Effector memory CD4-positive, alpha-beta T cell (primary cell): ENCODE data around the gene SMYD1.

Source experiments
- DNase-seq, 3 donors: peaks; one replicate each; pipeline ENCODE4 v3.0.0-alpha.2; 2020
- H3K27ac ChIP-seq: 2 replicates; pipeline ENCODE4 v1.7.0; 2013; ENCODE audit warnings: mild to moderate bottlenecking, low read length, moderate library complexity; ENCODE audit not compliant: insufficient read depth, poor library complexity, severe bottlenecking
- H3K27me3 ChIP-seq: replicated peaks from 2 replicates; pipeline ENCODE4 v1.7.0; 2013; ENCODE audit warnings: mild to moderate bottlenecking, low read length; ENCODE audit not compliant: insufficient read depth, control insufficient read depth, poor library complexity, severe bottlenecking
- H3K36me3 ChIP-seq: 2 replicates; pipeline ENCODE4 v1.7.0; 2013; ENCODE audit warnings: mild to moderate bottlenecking, low read length, moderate library complexity; ENCODE audit not compliant: control insufficient read depth, insufficient read depth
- H3K4me1 ChIP-seq: 2 replicates; pipeline ENCODE4 v1.7.0; 2013; ENCODE audit warnings: low read length, mild to moderate bottlenecking; ENCODE audit not compliant: control insufficient read depth, insufficient read depth, poor library complexity, severe bottlenecking
- H3K4me3 ChIP-seq: 2 replicates; pipeline ENCODE4 v1.7.0; 2013; ENCODE audit warnings: low read length, low read depth, mild to moderate bottlenecking; ENCODE audit not compliant: insufficient read depth, poor library complexity, severe bottlenecking
- H3K9me3 ChIP-seq: 2 replicates; pipeline ENCODE4 v1.7.0; 2013; ENCODE audit warnings: mild to moderate bottlenecking, low read length, moderate library complexity; ENCODE audit not compliant: control insufficient read depth

SMYD1 gene

DNA sequence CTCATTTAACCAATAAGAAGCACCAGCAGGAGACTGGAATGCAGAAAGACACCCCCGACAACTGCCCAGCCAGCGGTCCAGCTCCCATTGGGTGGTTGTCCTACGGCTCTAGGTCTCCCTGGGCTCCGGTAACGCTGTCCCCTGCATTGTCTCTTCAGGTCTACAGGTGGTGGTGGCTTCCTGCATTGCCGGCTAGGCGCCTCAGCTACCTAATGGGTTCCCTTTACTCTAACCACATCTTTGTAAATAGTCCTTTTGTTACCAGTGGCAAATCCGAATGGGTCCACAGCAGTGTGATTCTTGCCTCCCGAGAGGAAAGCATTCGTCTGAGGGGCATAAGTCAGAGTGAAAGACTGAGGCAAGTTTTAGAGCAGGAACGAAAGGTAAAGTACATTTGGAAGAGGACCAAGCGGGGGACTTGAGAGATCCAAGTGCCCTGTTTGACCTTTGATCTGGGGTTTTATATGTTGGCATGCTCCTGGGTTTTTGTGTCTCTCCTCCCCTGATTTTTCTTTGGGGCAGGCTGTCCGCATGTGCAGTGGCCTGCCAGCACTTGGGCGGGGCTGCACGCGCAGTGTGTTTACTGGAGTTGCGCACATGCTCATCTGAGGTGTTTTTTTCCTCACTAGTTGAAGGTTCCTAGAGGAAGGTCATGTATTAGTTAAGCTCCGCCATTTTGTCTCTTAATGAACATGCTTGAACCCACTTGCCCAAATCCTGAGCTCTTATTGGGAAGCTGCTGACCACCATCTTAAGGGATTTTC, 49.2 kb downstream of the SMYD1 start:
- no peaks in the 10 kb centered on the region for H3K9me3 ChIP-seq
- no peaks in the 10 kb centered on the region for H3K4me1 ChIP-seq
- no peaks in the 10 kb centered on the region for H3K27me3 ChIP-seq
- H3K4me3 ChIP-seq, result no peak overlapping the region
- no peaks in the 10 kb centered on the region for H3K36me3 ChIP-seq
- H3K27ac ChIP-seq, result no peak overlapping the region
- no peak for DNase-seq

DNA sequence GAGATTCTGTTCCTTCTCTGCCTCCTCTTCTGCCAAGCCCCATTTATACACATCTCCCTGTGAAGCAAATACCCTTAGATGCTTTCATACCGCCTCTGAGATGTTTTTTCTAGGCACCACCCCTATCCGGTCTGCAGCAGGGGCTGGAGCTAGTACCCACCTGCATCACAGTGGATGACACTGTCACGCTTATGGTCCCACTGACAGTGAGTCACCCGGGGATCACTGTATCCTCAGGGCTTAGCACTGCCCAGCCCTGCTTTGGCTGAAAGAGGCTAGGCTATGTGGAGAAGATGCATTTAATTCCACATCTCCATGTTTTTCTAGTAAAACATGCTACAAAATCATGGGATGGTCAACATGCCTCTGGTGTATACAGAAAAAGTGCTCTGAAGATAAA, 50.3 kb downstream of the SMYD1 start:
- H3K4me1 ChIP-seq, result no peaks in the 10 kb centered on the region
- H3K36me3 ChIP-seq, result no peaks in the 10 kb centered on the region
- H3K4me3 ChIP-seq, result no peak overlapping the region
- H3K27me3 ChIP-seq, result no peaks in the 10 kb centered on the region
- DNase-seq, result no peak
- H3K27ac ChIP-seq, result no peak overlapping the region
- H3K9me3 ChIP-seq, result no peaks in the 10 kb centered on the region

- Histone ChIP-seq H3K27ac (no peak overlapping the region), H3K36me3 (no peaks in the 10 kb centered on the region), H3K27me3 (no peaks in the 10 kb centered on the region), H3K4me3 (no peak overlapping the region), H3K4me1 (no peaks in the 10 kb centered on the region), H3K9me3 (no peaks in the 10 kb centered on the region)
- DNase-seq, result no peak
Observed at GRCh38 chr2:88121678-88122077, 54.1 kb downstream of the SMYD1 start.

DNA sequence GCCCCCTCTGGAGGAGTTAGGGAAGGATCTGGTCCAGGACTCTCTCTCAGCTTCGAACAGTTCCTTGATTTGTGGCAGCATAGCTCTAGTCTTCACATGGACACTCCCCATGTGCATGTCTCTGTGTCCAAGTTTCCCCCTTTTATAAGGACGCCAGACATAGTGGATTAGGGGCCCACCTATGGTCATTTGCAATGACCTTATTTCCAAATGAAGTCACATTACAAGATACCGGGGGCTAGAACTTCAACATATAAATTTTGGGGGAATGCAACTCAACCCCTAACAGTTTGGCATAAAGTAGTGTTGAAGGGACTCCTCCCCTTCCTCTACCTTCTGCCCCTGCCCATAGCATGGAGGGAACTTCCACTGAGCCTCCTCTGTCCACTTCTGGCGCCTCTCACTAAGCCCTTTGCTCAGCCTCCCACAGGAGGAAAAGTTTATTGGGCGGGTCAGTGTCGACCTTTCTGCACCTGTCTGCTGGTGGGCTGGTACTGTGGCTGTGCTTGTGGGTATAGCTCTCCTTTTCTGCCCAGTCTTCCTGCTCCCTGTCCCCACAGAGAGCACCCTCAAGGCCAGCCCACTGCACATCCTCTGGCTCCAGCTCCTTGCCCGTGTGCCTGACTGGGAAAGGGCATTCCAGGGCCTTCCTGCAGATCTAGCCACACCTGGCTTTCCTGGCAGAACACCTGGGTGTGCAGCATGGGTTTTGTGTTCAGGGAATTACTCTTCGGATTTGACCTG, 54.7 kb downstream of the SMYD1 start:
- no peaks in the 10 kb centered on the region for H3K36me3 ChIP-seq

GRCh38 chr2:88123164-88123974, 55.7 kb downstream of the SMYD1 start:
- no peaks in the 10 kb centered on the region for H3K36me3 ChIP-seq
- no peak for DNase-seq
- no peaks in the 10 kb centered on the region for H3K27me3 ChIP-seq
- H3K4me1 ChIP-seq, result no peaks in the 10 kb centered on the region
- no peak overlapping the region for H3K4me3 ChIP-seq
- no peak overlapping the region for H3K27ac ChIP-seq
- no peaks in the 10 kb centered on the region for H3K9me3 ChIP-seq

More for the DNA sequence above, 54.7 kb downstream of the SMYD1 start:
- no peak for DNase-seq
- no peaks in the 10 kb centered on the region for H3K27me3 ChIP-seq
- H3K4me1 ChIP-seq, result no peaks in the 10 kb centered on the region
- no peak overlapping the region for H3K4me3 ChIP-seq
- no peak overlapping the region for H3K27ac ChIP-seq
- H3K9me3 ChIP-seq, result no peaks in the 10 kb centered on the region

DNA sequence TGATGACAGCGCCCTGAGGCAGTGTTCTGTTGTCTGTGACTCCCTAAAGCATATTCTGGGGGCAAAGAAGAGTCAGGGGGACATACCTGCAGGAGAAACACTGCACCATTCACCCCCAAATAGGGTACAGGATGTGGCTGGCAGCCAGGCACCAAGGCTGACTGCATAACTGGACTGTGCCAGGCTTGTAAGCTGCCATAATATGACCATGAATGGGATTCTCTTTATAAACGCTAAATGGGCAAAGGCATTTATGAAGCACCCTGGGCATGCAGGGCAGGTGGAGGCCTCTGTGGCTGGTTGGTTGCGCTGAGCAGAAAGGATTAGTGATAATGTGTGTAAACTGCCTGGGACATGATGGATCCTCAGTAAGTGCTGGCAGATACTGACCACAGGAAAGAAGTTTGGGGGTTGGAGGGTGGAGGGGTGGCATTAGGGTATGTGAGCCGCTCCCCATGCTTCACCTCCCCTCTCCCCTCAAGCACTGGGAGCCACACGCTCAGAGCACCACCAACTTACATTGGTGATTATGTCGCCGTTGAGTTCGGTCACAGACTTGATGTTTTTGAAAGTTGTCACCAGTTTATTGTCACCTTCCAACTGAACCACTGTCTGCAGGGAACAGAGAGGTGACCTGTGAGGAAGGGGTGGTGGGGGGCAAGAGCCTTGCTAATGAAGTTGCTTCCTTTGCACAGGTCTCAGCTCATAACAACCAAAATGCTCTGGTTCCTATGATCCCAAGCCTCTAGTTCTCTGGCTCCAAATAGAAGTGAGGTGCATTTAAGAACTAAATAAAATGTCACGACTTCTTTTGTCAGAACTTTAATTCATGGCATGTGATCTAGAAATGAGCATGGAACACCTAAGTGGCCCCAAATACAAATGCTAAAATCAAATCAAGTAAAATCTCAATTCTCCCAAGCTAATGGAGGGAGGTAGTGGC, 56.6 kb downstream of the SMYD1 start:
- DNase-seq, result no peak
- H3K4me1 ChIP-seq, result no peaks in the 10 kb centered on the region
- no peak overlapping the region for H3K27ac ChIP-seq
- no peaks in the 10 kb centered on the region for H3K9me3 ChIP-seq
- H3K36me3 ChIP-seq, result no peaks in the 10 kb centered on the region
- no peaks in the 10 kb centered on the region for H3K27me3 ChIP-seq
- no peak overlapping the region for H3K4me3 ChIP-seq

DNA sequence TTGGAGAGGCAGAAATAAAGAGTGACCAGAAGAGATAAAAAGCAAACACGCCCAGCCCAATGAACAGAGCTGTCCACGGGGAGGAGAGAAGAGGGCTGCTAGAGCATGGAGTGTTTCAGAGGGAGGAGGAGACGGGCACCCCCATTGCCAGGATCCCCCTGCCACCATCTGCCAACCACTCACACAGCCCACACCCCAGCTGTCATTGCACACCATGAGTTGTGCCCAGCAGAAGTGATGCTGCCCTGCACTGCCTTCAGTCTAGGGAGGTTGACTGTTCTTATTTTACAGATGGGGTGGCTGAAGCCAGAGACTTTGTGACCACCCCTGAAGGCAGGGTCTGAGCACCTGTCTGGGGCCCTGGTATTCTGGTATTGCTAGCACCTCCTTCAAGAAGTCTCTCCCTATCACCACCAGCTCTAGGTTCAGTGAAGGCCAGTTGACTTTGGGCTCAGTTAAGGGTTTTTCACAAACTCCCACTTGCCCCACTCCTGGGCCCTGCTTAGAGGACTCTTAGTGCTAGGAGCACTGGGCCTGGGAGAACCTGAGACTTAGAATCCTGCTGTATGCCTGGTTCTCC, 57.8 kb downstream of the SMYD1 start:
- no peak overlapping the region for H3K27ac ChIP-seq
- H3K4me1 ChIP-seq, result no peaks in the 10 kb centered on the region
- DNase-seq, result no peak
- no peaks in the 10 kb centered on the region for H3K27me3 ChIP-seq
- H3K36me3 ChIP-seq, result no peaks in the 10 kb centered on the region
- no peaks in the 10 kb centered on the region for H3K9me3 ChIP-seq
- H3K4me3 ChIP-seq, result no peak overlapping the region

- H3K9me3 ChIP-seq, result no peaks in the 10 kb centered on the region
- H3K36me3 ChIP-seq, result no peaks in the 10 kb centered on the region
- no peak overlapping the region for H3K4me3 ChIP-seq
- H3K27me3 ChIP-seq, result no peaks in the 10 kb centered on the region
- no peak for DNase-seq
- no peak overlapping the region for H3K27ac ChIP-seq
- H3K4me1 ChIP-seq, result no peaks in the 10 kb centered on the region
Observed at GRCh38 chr2:88125924-88126771, 58.5 kb downstream of the SMYD1 start.
